Adrenal gland (tissue), 12 donors: ENCODE results near the gene AKAP17A. TPM values are rescaled to one million over a fixed set of nuclear protein-coding genes. Genes with fewer than 3 reads are reported as not detected.
"Not testable (repeated sequence)": the region's sequence is repeated elsewhere in the genome, so short reads cannot be mapped to it uniquely, and the experiment has no call there.

Experiments used
- DNase-seq, 7 donors: peaks; one replicate each; pipeline ENCODE4 v3.0.0-alpha.2; 2019 to 2020
- H3K27ac ChIP-seq, 5 donors: fragments of 200-600 bp; sonication (generic) in 4 of 5; 1 replicate in 3 of 5; 2 replicates in 2 of 5; pipeline versions ENCODE4 v1.5.1 to v1.8.0; 2016 to 2020; ENCODE audit warnings: mild to moderate bottlenecking in 1 of 5
- H3K27me3 ChIP-seq: fragments of 200-600 bp; 2 replicates; pipeline ENCODE4 v1.8.0; 2021
- H3K36me3 ChIP-seq, 2 donors: fragments of 200-600 bp; replicated peaks in 1 of 2; 1 replicate in 1 of 2; 2 replicates in 1 of 2; pipeline versions ENCODE4 v1.5.1 to v1.8.0; 2018 to 2022
- H3K4me1 ChIP-seq, 2 donors: fragments of 200-600 bp; replicated peaks in 1 of 2; 1 replicate in 1 of 2; 2 replicates in 1 of 2; pipeline versions ENCODE4 v1.5.1 to v1.8.0; 2018 to 2021
- H3K4me3 ChIP-seq, 4 donors: fragments of 200-600 bp; sonication (generic) in 3 of 4; one replicate each; pipeline ENCODE4 v1.5.1; 2016 to 2018
- H3K9me3 ChIP-seq, 3 donors: fragments of 200-600 bp; sonication (generic) in 1 of 3; replicated peaks in 1 of 3; 1 replicate in 2 of 3; 2 replicates in 1 of 3; pipeline versions ENCODE4 v1.5.1 to v1.8.0; 2016 to 2021
- POLR2A ChIP-seq, 2 donors: fragments of 450-650 bp; IDR thresholded peaks; one replicate each; pipeline ENCODE4 v1.6.1; 2017; ENCODE audit warnings: antibody characterized with exemption in 2 of 2, mild to moderate bottlenecking in 2 of 2, moderate library complexity in 1 of 2
- WGBS, 4 donors: extraction: QIAGEN DNeasy Blood & Tissue Kit in 2 of 4; methylation state at CpG; one replicate each; pipeline versions ENCODE4 v1.1.5 to v1.1.7; 2013 to 2017; 5-methylcytosine and 5-hydroxymethylcytosine counted together
- intact Hi-C, 2 donors: fragments of 100-400 bp; cut with DNase I; formaldehyde crosslinking; loops; one replicate each; pipeline versions ENCODE4 v1.14.1 to v1.15.0; 2022 to 2023
- polyA plus RNA-seq, 3 donors: library from polyadenylated mRNA; stranded (reverse); fragments of 200-250 nt in 2 of 3; fragments of 350-450 nt in 1 of 3; fragmentation: Illumina TruSeq in 1 of 3; extraction: RNeasy Lipid Tissue Mini Kit (QIAGEN cat#74804) in 1 of 3; gene quantifications; one replicate each; pipeline ENCODE4 v1.2.3, GENCODE V29; 2013 to 2014
- total RNA-seq, 9 donors: library from RNA; depleted of rRNA in 4 of 9; stranded (reverse); fragments of >200 nt in 4 of 9; fragments of 120-200 nt in 1 of 9; fragmentation: NEBNext Ultra II Directional in 1 of 9; extraction: Animal tissue kit (Norgen Biotek cat#: 25700) in 1 of 9; gene quantifications; one replicate each; pipeline versions ENCODE4 v1.1.0 to v1.2.4, GENCODE V29; 2013 to 2023
- TF ChIP-seq, protein P1 (sequence below), 6 experiments: fragments of 450-650 bp in 4 of 6; fragments of 200-600 bp in 2 of 6; sonication (generic) in 1 of 6; IDR thresholded peaks; 1 replicate in 5 of 6; 2 replicates in 1 of 6; pipeline versions ENCODE4 v1.5.1 to v1.8.0; 2016 to 2021; ENCODE audit warnings: antibody characterized with exemption in 6 of 6, mild to moderate bottlenecking in 2 of 6, moderate library complexity in 1 of 6
- donor health status: healthy with polysubstance abuse.
- donor health status: Bipolar disorder and iron deficiency.
- donor health status: DM: yes; HTN: yes; CAD: no.
- donor health status: DM: no; HTN: no; CAD: no.
- donor health status: DM: no; HTN: no; CAD: no.
- donor health status: DM: yes; HTN: yes; CAD: no.

The AKAP17A gene
- total and polyA plus RNA-seq, 12 donors: 17.7 to 112 (median 40.7) TPM

DNA sequence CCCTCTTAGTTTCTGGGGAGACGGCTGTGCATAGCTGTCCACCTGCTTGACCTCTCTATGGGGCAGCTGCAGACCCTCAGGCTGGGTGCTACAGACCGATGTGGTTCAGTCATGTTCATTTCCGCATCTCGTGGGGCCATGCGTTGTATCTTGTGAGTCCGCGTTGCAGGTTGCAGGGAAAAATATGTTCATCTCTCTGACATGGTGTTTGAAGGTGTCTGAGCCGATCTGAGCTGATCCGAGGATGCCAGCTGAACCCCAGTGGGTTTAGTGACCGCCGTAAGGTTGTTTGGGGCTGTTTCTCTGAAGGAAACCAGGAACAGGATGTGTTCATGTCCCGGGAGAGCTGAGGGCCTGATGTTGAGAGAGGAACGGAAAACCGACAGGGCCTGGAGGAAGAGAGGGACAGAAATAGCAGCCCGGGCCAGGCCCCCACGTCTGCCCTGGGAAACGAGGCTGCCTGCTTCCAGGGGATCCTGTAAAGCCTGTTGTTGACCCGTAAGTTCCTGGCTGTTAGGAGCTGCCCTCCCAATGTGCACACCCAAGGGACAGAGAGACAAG, 44.6 kb upstream of the AKAP17A start:
- 71 to 84% (median 76%) methylated on average over 11 to 18 of the region's 18 CpGs for WGBS, 4 donors
- Histone ChIP-seq H3K9me3 (no peaks in the 10 kb centered on the region), H3K27me3 (no peaks in the 10 kb centered on the region), H3K4me3 (no peak overlapping the region), H3K27ac (peak overlapping the region in 1 of 5 donors; percentile 69), H3K36me3 (no peaks in the 10 kb centered on the region), H3K4me1 (no peaks in the 10 kb centered on the region)
- intact Hi-C loops: no loop called here
- peak in 5 of 7 donors; percentile 14 to 56 (median 22) for DNase-seq
- TF ChIP-seq POLR2A (IDR thresholded peaks at IDR 0.05): no peak
- TF ChIP-seq, protein P1, sequence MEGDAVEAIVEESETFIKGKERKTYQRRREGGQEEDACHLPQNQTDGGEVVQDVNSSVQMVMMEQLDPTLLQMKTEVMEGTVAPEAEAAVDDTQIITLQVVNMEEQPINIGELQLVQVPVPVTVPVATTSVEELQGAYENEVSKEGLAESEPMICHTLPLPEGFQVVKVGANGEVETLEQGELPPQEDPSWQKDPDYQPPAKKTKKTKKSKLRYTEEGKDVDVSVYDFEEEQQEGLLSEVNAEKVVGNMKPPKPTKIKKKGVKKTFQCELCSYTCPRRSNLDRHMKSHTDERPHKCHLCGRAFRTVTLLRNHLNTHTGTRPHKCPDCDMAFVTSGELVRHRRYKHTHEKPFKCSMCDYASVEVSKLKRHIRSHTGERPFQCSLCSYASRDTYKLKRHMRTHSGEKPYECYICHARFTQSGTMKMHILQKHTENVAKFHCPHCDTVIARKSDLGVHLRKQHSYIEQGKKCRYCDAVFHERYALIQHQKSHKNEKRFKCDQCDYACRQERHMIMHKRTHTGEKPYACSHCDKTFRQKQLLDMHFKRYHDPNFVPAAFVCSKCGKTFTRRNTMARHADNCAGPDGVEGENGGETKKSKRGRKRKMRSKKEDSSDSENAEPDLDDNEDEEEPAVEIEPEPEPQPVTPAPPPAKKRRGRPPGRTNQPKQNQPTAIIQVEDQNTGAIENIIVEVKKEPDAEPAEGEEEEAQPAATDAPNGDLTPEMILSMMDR (IDR thresholded peaks at IDR 0.05): no peak

DNA sequence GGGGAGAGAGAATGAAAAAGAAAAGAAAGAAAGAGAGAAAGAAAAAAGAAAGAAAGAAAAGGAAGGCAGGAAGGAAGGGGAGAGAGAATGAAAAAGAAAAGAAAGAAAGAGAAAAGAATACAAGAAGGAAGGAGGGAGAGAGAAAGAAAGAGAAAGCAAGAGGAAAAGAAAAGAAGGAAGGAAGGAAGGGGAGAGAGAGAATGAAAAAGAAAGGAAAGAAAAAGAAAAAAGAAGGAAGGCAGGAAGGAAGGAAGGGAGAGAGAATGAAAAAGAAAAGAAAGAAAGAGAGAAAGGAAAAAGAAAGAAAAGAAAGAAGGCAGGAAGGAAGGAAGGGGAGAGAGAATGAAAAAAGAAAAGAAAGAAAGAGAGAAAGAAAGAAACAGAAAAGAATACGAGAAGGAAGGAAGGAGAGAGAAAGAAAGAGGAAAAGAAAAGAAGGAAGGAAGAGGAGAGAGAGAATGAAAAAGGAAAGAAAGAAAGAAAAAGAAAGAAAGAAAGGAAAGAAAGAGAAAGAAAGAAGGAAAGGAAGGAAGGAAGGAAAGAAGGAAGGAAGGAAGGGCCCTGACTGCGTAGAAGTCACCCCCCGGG, 39.4 kb upstream of the AKAP17A start:
- TF ChIP-seq, protein P1 (IDR thresholded peaks at IDR 0.05): no peak
- TF ChIP-seq POLR2A (IDR thresholded peaks at IDR 0.05): no peak
- Histone ChIP-seq H3K27me3 (no peaks in the 10 kb centered on the region), H3K4me1 (no peaks in the 10 kb centered on the region), H3K4me3 (no peak overlapping the region), H3K36me3 (no peaks in the 10 kb centered on the region), H3K9me3 (no peaks in the 10 kb centered on the region), H3K27ac (no peak overlapping the region)
- no peak for DNase-seq
- 74 to 85% (median 81%) methylated on average over 3 of the region's 3 CpGs for WGBS, 4 donors
- intact Hi-C loops: no loop called here

DNA sequence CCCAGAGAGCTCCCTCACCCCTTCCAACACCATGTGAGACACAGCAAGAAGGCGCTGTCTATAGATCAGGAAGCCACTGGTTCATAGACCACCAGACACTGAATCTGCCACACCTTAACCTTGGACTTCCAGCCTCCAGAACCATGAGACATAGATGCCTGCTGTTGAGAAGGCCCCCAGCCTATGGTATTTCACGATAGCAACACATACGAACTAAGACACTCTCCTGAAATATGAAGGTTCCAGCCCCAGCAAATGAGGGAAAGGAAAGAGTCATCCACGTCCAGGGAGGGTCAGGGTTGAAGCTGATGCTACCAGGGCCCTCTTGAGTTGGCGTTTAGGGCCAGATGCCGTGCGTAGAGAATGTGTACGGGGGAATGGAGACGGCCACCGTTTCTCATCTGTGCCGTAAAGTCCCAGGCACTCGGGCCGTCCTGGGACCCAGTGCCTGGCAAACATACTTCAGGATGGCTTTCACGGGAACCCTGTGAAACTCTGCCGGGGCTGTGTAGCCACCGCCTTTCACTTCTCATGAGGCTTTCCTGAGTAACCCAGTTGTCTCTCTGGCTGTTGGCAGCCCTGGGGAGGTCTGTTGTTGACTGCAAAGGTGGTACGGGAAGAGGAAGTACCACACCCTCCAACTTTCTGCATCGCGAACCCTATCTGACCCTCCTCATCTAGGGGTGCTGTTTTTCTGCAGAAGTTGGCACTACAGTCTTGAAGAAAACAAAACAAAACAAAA, 36.8 kb upstream of the AKAP17A start:
- WGBS, 4 donors: 68 to 75% (median 71%) methylated on average over 13 to 19 of the region's 19 CpGs
- intact Hi-C loops: no loop called here
- Histone ChIP-seq H3K27ac (peak overlapping the region in 1 of 5 donors; percentile 16), H3K36me3 (no peaks in the 10 kb centered on the region), H3K9me3 (no peaks in the 10 kb centered on the region), H3K4me3 (no peak overlapping the region), H3K4me1 (no peaks in the 10 kb centered on the region), H3K27me3 (no peaks in the 10 kb centered on the region)
- no peak for TF ChIP-seq POLR2A (IDR thresholded peaks at IDR 0.05)
- TF ChIP-seq, protein P1 (IDR thresholded peaks at IDR 0.05): no peak
- DNase-seq: peak in 1 of 7 donors; percentile 48

DNA sequence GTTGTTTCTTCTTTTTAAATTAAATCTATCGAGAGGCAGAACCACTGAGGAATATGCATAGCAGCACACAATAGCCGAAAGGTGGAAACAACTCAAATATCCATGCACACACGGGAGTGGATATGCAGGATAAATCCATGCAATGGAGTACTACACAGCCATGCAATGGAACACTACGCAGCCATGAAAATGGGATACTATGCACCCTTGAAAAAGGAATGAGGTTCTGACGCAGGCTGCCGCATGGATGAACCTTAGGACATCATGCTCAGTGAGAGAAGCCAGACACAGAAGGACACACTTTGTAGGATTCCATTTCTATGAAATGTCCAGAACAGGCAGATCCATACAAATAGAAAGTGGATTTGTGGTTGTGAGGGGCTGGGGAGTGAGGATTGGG, 36.0 kb upstream of the AKAP17A start:
- WGBS, 4 donors: 78 to 86% (median 84%) methylated on average over 6 of the region's 6 CpGs
- Histone ChIP-seq H3K27me3 (no peaks in the 10 kb centered on the region), H3K9me3 (no peaks in the 10 kb centered on the region), H3K4me3 (no peak overlapping the region), H3K36me3 (no peaks in the 10 kb centered on the region), H3K4me1 (no peaks in the 10 kb centered on the region), H3K27ac (peak overlapping the region in 1 of 5 donors; percentile 16)
- TF ChIP-seq POLR2A (IDR thresholded peaks at IDR 0.05): no peak
- TF ChIP-seq, protein P1 (IDR thresholded peaks at IDR 0.05): no peak
- no peak for DNase-seq
- intact Hi-C loops: no loop called here

DNA sequence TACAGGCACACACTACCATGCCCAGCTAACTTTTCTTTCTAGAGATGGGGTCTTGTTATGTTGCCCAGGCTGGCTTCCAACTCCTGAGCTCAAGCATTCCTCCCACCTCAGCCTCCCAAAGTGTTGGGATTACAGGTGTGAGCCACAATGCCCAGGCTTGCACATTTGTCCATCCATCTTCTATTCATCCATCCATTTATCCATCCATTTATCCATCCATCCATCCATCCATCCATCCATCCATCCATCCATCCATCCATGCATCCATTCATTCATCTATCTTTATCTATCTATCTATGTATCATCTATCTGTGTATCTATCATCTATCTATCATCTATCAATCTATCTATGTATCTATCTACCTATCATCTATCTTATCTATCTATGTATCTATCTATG, 34.0 kb upstream of the AKAP17A start:
- H3K27ac ChIP-seq, H3K9me3 ChIP-seq, H3K27me3 ChIP-seq, DNase-seq, H3K4me3 ChIP-seq, intact Hi-C loops, H3K36me3 ChIP-seq, H3K4me1 ChIP-seq: not testable (repeated sequence)
